ENCODE measurements around the gene UBASH3B.
"Not testable (repeated sequence)": the region's sequence is repeated elsewhere in the genome, so short reads cannot be mapped to it uniquely, and the experiment has no call there.

The UBASH3B gene

GRCh38 chr11:122799406-122800105 is 144.0 kb downstream of the UBASH3B start:
- DNase-seq = no peak
- intact Hi-C loops (cut with DNase I) = loop anchor here (10.0 kb wide), 1 partner anchor 55 kb away; no protein-coding TSS in a partner anchor

DNA sequence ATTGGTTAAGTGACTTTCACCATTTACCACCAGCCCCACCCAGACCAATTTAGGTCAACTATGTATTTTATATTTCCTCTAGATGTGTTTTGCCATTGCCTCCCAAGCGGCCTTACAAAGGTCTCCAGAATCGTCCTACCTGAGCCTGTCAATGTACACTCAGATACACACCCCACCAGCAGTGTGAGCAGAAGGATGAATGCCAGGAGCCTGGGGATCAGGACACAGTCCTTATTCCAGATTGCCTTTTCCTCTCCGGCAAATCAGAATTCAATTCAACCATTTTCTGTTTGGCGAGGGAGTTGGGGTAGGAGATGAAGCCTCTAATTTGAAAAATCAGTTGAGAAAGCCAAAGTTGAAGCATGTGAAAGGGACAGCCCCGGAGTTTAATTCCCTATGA is 147.4 kb downstream of the UBASH3B start:
- no peak for DNase-seq
- intact Hi-C loops (cut with DNase I) = no loop called here

DNA sequence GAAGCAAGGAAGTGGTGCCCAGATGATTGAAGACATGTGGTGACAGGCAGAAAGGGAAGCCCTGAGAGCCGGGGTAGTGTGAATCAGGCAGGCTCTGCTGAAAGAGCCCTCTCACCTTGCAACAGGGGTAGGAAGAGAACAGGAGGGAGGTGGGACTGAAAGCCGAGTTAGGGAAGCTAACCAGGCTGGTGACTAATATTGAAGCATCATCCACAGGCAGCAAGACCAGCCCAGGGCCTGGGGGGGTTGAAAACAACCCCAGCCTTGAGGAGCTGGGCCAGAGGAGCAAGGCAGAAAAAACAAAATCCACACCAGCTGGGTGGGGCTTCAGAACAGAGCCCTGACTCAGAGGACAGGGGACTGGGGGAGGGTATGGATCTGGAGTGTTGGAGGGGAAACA is 147.8 kb downstream of the UBASH3B start:
- no peak for DNase-seq
- intact Hi-C loops (cut with DNase I) = no loop called here

DNA sequence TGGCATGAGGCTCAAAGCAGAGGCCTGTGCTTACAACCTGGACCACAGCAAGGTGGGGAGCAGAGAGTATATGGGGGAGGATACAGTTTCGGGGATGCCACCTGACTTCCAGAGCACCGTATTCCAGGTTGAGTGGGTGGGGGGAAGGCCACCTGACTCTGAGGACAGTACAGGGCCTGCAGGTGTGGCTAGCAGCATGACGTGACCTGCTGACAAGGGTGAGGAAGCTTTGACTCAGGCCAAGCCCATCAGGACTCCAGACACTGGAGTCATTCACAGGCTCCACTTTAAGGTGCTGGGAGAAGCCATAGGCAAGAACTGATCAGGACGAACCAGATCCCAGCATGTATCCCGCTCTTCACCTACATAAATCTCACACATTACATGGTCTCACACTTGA is 148.2 kb downstream of the UBASH3B start:
- intact Hi-C loops (cut with DNase I) = no loop called here
- no peak for DNase-seq

- DNase-seq = no peak
- intact Hi-C loops (cut with DNase I) = no loop called here
Observed at GRCh38 chr11:122804161-122804560, 148.6 kb downstream of the UBASH3B start.

DNA sequence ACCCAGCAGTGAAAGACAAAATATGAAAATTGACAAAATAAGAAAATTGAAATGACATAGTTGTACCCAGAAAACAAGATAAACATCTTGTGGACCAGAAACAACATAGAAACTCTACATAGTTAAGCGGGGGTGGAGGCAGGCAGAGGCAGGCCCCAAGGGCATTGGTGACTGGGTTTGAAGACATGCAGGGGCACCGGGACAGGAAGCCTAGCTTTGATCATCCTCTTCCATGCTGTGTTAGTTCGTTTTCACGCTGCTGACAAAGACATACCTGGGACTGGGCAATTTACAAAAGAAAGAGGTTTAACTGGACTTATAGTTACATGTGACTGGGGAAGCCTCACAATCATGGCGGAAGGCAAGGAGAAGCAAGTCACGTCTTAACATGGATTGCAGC is 149.3 kb downstream of the UBASH3B start:
- intact Hi-C loops (cut with DNase I) = no loop called here

GRCh38 chr11:122807731-122808477 is 152.4 kb downstream of the UBASH3B start:
- DNase-seq = no peak
- intact Hi-C loops (cut with DNase I) = no loop called here

More for the DNA sequence above, 149.3 kb downstream of the UBASH3B start:
- DNase-seq = no peak

DNA sequence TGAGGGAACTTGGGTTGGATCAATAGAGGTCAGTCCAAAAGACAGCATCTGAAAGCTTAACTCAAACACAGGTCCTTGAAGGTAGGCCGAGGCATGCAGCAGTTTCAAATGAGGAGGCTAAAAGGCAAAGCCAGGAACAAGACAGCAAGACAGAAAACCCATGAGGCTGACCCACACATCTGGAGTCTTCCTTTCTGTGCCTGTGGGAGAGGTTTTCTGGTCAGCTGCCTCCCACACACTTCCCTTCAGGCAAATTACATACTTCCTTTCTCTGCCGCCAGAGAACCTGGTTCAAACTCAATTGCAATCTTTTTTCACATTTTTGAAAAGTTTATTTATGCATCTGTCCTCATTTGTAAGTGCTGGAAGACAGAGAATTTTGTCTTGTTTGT is 153.0 kb downstream of the UBASH3B start:
- no peak for DNase-seq
- intact Hi-C loops (cut with DNase I) = no loop called here

DNA sequence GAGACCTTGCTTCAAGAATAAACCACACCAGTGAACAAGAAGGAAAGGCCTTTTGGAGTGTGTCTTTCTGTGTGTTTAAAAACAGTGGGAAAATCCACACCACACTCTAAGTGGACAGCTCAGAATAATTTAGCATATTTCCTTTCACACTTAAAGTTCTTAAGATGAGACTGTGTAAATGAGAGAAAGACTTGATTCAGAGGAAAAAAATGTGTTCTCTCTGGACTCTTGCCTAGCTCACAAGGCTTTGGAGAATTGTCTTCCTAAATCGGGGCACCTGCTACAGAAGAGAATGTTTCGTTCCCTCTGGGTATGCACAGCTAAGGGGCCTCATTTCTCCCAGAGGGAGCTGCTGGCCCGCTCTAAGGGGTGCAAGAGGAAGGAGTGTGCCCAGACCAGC is 154.3 kb downstream of the UBASH3B start:
- peak in 3 of 10 donors; percentile 29 to 82 (median 46) for DNase-seq
- intact Hi-C loops (cut with DNase I) = no loop called here

DNA sequence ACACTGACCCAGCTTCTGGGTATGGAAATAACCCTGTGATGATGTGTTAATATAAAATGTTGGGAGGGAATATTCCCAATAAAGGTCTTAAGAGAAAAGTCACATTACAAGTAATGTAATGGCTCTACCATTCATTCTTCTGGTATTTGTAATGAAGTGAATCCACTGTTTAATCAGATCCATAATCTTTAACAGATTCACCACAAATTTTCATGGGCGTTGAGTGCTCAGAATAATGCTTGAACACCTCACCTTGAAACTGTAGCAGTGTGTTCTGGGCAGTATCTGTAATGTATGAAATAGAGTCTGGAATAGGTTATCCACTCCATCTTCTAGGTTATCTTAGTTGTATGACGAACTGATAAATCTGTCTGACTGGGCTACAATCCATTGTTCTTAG is 156.2 kb downstream of the UBASH3B start:
- no peak for DNase-seq
- intact Hi-C loops (cut with DNase I) = no loop called here

DNA sequence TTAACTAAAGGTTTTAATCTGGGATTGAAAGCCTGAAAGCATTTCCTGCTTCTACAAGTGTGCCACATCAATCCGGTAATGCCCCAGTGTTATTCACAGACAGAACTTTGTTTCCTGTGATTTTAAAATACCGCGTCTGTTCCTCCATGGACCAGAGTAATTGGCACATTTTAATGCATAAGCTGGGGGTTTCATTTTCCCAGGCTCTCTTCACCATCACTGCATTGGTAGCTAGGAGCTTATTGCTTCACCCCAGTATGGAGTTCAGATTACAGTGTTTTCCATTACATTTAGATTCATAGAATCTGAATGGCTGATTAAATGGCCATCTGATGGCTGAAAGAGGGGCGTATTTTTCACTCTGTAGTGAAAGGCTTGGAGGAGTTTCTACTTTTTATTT is 157.1 kb downstream of the UBASH3B start:
- intact Hi-C loops (cut with DNase I) = no loop called here
- DNase-seq = no peak

DNA sequence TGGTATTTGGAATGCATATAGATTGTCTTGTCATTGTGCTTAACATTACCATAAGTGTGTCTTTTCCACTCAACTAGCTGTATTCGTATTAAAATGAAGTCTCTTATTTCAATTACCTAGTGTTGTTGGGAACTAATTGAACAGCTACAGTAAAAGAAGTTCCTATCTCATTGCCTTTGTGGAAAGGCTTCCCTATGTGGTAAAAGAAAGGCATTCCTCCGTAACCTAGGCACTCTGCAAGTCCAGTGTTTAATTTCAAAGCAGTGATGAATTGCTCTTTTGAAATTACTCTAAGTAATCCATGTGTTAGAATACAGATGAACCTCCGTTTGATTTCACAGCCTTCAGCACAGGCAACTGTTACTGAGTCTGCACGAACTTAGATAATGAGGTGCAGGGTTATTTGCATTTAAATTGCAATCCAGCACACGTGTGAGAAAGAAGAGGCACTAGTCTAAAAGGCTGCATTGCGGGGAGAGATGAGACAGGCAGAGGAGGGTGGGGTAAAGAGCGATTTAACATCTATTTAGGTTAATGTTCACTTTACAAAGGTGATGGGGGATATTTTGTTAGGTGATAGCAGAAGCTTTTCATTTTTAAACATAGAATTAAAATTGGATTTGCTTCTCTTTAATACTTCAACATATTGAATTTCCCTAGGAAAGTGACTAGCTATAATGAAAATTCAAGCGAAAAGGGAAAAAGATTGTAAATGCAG is 157.8 kb downstream of the UBASH3B start:
- no peak for DNase-seq

DNA sequence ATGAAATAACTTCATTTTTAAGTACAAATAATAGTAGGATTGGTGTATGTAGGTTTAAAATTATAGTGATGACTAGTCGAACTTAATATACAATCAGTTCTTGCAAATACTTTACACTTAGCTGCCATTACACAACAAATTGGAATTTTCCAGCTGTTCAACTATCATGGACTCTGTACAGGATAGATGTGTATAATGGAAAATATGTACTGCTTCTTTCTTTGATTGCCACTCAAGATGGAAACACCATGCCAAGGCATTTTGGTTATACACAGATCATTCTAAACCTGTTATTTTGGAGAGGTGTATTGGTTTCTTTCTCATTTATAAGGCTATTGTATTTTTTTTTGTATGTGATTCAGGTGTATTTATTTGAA is 158.4 kb downstream of the UBASH3B start:
- intact Hi-C loops (cut with DNase I) = no loop called here
- no peak for DNase-seq

More for the DNA sequence above, 157.8 kb downstream of the UBASH3B start:
- intact Hi-C loops (cut with DNase I) = no loop called here

DNA sequence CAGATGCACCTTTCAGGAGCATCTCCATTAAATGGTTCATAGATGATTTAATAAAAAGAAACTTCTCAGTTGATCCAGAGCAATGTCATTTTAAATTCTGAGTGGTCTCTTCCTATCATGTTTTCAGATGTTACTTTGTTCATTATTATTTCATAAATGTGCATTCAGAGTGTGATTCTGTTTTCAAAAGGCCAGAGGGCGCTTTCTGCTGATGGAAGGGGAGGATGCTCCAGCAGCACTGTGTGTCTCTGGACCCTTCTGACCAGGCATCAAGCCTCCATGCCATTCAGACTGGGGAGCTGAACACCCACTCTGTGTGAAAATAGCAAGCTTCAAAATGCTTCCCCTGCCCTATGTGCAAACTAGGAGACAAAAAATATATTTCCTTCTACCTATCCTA is 158.9 kb downstream of the UBASH3B start:
- intact Hi-C loops (cut with DNase I) = no loop called here
- DNase-seq = no peak

DNA sequence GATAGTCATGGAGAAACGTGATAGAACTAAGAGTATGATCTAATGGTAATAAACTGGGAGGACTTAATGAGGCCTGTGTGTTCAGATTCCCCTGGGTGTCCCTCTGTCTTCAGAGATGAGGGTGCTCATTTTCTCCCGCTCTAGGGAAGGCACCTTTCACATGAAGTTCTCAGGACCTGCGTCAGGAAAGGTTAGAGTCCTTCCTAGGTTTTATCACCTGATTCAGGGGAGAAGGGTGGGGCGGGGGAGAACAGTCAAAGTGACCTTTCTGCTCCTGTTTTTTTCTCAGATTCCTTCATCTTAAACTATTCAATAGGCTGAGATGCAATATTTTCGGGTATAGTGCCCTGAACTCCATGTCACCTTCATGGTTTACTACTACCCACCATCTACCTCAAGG is 160.4 kb downstream of the UBASH3B start:
- no peak for DNase-seq
- intact Hi-C loops (cut with DNase I) = no loop called here

GRCh38 chr11:122816761-122817520 is 161.4 kb downstream of the UBASH3B start:
- DNase-seq = no peak
- intact Hi-C loops (cut with DNase I) = no loop called here

GRCh38 chr11:122820158-122820557 is 164.6 kb downstream of the UBASH3B start:
- intact Hi-C loops (cut with DNase I) = no loop called here
- no peak for DNase-seq

DNA sequence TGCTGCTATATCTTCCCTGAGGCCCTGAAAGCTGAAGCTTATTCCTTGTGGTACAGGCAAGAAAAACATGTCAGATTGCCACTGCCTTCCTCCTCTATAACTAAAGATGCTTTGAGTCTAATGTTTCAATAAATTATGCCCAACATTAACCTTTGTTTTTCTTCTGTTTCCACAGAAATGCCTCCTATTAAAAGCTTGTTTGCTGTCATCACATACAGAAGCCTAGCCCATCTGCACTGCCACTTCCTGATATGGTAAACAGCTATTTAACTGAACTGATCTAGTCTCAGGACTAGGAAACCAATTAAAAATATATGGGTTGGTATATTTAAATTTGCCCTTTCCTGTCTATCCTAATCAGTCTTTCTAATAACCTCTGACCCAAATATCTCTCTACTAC is 165.6 kb downstream of the UBASH3B start:
- no peak for DNase-seq
- intact Hi-C loops (cut with DNase I) = no loop called here

GRCh38 chr11:122822241-122822640 is 166.7 kb downstream of the UBASH3B start:
- intact Hi-C loops (cut with DNase I) = no loop called here
- no peak for DNase-seq

DNA sequence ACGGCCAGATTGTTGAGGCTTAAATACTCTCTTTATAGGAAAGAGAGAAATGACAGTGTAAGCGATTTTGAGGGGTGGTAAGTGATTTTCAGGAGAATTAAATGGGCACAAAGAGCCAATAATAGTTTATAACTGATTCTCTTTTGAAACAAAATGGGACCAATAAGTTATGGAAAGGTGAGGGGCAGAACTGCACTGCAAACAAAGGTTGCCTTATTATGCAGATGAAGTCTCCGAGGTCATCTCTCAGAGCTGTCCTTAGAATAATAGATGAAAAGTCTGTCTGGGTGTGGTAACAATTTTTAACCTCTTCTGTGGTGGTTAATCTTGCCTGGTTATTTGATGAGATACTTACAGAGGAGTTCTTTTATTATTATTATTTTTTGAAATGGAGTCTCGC is 168.0 kb downstream of the UBASH3B start:
- intact Hi-C loops (cut with DNase I) = no loop called here
- DNase-seq = no peak

DNA sequence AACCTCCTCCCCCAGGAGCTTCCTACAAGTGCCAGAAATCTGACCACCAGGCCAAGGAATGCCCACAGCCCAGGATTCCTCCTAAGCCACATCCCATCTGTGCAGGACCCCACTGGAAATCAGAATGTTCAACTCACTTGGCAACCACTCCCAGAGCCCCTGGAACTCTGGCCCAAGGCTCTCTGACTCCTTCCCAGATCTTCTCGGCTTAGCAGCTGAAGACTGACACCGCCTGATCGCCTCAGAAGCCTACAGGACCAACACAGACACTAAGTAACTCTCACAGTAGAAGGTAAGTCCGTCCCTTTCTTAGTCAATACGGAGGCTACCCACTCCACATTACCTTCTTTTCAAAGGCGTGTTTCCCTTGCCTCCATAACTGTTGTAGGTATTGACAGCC is 173.8 kb downstream of the UBASH3B start:
- intact Hi-C loops (cut with DNase I); DNase-seq: not testable (repeated sequence)
